Measurements from ENCODE around the gene MCTP1.

The MCTP1 gene

GRCh38 chr5:95114305-95114704, 170.6 kb downstream of the MCTP1 start:
- in situ Hi-C loops (cut with HindIII; ENCODE audit: low pct_ligation_motif_present, low sequenced_read_pairs) = no loop called here

GRCh38 chr5:95113489-95113888, 171.4 kb downstream of the MCTP1 start:
- Histone ChIP-seq H3K4me3 (ENCODE audit: low read depth, low read length) (no peak overlapping the region), H3K36me3 (replicated peaks) (no peaks in the 10 kb centered on the region), H3K27ac (no peak overlapping the region), H3K27me3 (replicated peaks) (no peaks in the 10 kb centered on the region)
- TF ChIP-seq CTCF (IDR thresholded peaks at IDR 0.05; ENCODE audit: low read depth, low read length, missing control alignments) = peak; percentile 68
- DNase-seq = peak; percentile 68
- in situ Hi-C loops (cut with HindIII; ENCODE audit: low pct_ligation_motif_present, low sequenced_read_pairs) = no loop called here

More at GRCh38 chr5:95114305-95114704, 170.6 kb downstream of the MCTP1 start:
- no peak for DNase-seq
- H3K4me3 ChIP-seq (ENCODE audit: low read depth, low read length) = no peak overlapping the region
- H3K27me3 ChIP-seq (replicated peaks) = no peaks in the 10 kb centered on the region
- no peaks in the 10 kb centered on the region for H3K36me3 ChIP-seq (replicated peaks)
- TF ChIP-seq CTCF (IDR thresholded peaks at IDR 0.05; ENCODE audit: low read depth, low read length, missing control alignments) = no peak
- no peak overlapping the region for H3K27ac ChIP-seq

- no peak overlapping the region for H3K4me3 ChIP-seq (ENCODE audit: low read depth, low read length)
- TF ChIP-seq CTCF (IDR thresholded peaks at IDR 0.05; ENCODE audit: low read depth, low read length, missing control alignments) = no peak
- no peak overlapping the region for H3K27ac ChIP-seq
- no peak for DNase-seq
- in situ Hi-C loops (cut with HindIII; ENCODE audit: low pct_ligation_motif_present, low sequenced_read_pairs) = no loop called here
- H3K27me3 ChIP-seq (replicated peaks) = no peaks in the 10 kb centered on the region
- no peaks in the 10 kb centered on the region for H3K36me3 ChIP-seq (replicated peaks)
These were observed 173.8 kb downstream of the MCTP1 start for GRCh38 chr5:95111141-95111540.

- in situ Hi-C loops (cut with HindIII; ENCODE audit: low pct_ligation_motif_present, low sequenced_read_pairs) = no loop called here
These were observed 174.8 kb downstream of the MCTP1 start for GRCh38 chr5:95110118-95110517.

GRCh38 chr5:95107138-95107537, 177.8 kb downstream of the MCTP1 start:
- H3K27me3 ChIP-seq (replicated peaks) = no peaks in the 10 kb centered on the region
- in situ Hi-C loops (cut with HindIII; ENCODE audit: low pct_ligation_motif_present, low sequenced_read_pairs) = no loop called here
- no peaks in the 10 kb centered on the region for H3K36me3 ChIP-seq (replicated peaks)
- H3K27ac ChIP-seq = no peak overlapping the region
- no peak for DNase-seq
- TF ChIP-seq CTCF (IDR thresholded peaks at IDR 0.05; ENCODE audit: low read depth, low read length, missing control alignments) = no peak
- H3K4me3 ChIP-seq (ENCODE audit: low read depth, low read length) = no peak overlapping the region

More at GRCh38 chr5:95110118-95110517, 174.8 kb downstream of the MCTP1 start:
- H3K4me3 ChIP-seq (ENCODE audit: low read depth, low read length) = no peak overlapping the region
- no peaks in the 10 kb centered on the region for H3K27me3 ChIP-seq (replicated peaks)
- no peaks in the 10 kb centered on the region for H3K36me3 ChIP-seq (replicated peaks)
- TF ChIP-seq CTCF (IDR thresholded peaks at IDR 0.05; ENCODE audit: low read depth, low read length, missing control alignments) = no peak
- H3K27ac ChIP-seq = no peak overlapping the region
- DNase-seq = no peak

GRCh38 chr5:95105638-95106037, 179.3 kb downstream of the MCTP1 start:
- no peak overlapping the region for H3K27ac ChIP-seq
- H3K36me3 ChIP-seq (replicated peaks) = no peaks in the 10 kb centered on the region
- no peak for DNase-seq
- no peaks in the 10 kb centered on the region for H3K27me3 ChIP-seq (replicated peaks)
- no peak overlapping the region for H3K4me3 ChIP-seq (ENCODE audit: low read depth, low read length)
- in situ Hi-C loops (cut with HindIII; ENCODE audit: low pct_ligation_motif_present, low sequenced_read_pairs) = no loop called here
- TF ChIP-seq CTCF (IDR thresholded peaks at IDR 0.05; ENCODE audit: low read depth, low read length, missing control alignments) = no peak

Measured in brain microvascular endothelial cell (primary cell).